ENCODE data around the gene HBD.

DNA sequence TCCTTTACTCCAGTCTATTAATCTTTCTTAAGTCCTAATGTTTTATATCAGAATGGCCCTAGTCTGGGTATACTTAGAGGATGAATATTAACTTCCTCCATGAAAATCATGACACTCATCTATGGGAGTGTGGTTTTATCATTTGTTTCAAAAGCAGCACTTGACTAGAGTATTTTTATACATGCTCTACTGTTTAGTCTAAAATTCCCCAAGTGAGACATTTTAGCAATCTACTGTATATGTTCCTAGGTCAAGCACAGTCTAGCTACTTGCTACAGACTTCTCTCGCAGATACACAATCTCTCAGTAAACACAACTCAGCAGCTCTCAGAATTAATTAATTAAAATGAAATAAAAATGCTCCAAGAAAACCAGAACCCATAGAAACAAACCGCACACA is 4.5 kb downstream of the HBD start:
- TF ChIP-seq TARDBP (IDR thresholded peaks at IDR 0.05) (no peak), ZNF384 (IDR thresholded peaks at IDR 0.05) (no peak), BHLHE40 (IDR thresholded peaks at IDR 0.05; ENCODE audit: borderline replicate concordance) (no peak), FOXM1 (IDR thresholded peaks at IDR 0.05; ENCODE audit: borderline replicate concordance) (no peak)
